Measurements from ENCODE around the gene GPC3.

The GPC3 gene

DNA sequence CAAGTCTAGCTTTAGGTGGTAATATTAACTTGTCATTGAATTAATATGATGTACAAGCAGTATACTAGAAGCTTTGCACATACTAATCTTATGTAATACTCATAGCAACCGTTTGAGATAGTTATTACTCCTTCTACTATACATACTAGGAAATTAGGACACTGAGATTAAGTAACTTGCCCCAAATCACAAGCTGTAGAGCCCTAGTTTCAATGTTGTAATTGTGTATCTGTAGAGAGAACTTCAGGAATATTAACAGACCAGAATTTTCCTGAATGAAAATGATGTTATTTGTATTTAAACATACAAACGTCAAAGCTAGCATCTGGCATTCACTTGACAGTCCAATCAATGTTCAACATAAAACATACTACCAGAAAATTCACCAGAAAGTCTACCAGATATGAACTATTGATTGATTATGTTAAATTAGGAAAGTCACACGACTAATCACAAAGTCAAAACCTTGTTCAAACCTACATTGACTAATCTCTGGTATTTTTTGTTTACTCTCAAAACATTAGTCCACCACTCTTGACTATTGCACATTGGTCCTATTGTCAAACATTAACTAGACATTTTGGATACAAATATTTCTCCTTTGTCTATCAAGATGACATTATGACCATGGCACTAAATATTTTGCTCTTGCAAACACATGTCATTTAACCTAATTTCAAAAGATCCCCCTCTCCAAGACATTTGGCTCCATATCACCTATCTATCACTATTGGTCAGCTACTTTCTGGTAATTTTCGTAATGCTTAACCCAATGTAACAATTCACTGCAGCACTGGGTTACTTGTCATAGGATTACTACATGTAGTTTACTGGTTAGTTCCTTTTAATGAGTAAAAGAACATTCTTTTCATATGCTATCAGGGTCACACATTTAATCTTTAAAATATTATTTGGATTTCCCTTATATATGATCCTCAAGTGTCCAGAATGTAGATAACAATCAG lies 100.7 kb downstream of the GPC3 start:
- no peak for DNase-seq (ENCODE audit: low spot score)

DNA sequence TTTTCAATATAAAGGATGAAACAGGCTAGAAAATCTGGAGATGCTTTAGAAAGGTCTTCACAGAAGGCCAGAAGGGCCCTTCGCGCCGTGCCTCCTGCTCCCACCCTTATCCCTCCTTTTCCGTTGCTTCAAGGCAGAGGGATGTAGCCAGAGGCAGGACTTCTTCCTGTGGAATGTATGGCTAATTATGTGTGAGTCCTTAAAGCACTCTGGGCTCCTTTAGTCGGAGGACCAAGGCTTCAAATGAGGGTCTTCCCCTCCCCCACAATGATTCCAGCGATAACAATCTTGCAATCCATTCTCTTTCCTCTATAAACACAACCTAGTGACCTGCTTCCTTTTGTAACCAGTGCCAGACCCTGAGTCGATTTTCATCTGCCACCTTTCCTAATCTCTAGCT lies 103.5 kb downstream of the GPC3 start:
- DNase-seq (ENCODE audit: low spot score) = no peak

DNA sequence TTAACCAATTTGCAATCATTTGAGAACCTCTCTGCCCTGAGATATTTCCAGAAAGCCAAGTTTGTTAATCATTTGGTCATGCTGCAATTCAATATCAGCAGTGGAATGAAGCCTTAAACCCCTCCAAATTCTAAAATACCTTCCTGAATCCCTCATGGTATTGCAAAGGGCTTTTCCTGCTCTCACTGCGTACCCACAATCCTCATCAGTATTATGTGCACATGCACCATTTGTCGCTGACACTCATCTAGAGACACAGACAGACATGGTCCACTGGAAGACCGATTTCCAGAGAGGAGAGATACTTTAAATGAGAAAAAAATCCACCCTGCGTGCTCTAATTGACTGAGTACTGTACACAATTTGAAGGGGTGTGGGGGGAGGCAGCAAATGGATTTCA lies 104.4 kb downstream of the GPC3 start:
- no peak for DNase-seq (ENCODE audit: low spot score)

DNA sequence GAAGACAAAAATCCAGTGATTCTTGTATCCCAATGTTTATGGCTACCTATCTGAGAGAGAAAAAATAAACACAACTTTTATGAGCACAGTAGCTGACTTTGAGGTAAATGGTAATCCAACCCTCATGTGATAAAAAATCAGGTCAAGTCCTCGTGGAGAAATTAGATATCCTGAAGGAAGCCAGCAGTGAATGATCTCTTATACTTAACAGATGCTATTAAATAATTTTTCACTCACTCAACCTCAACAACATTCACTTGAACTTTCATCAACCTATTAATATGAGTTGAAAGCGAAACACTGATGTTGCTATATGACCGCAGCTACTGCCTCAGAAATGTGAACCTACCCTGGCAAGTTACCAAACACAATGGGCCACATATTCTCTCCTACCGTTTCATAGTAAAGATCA lies 105.4 kb downstream of the GPC3 start:
- no peak for DNase-seq (ENCODE audit: low spot score)

DNA sequence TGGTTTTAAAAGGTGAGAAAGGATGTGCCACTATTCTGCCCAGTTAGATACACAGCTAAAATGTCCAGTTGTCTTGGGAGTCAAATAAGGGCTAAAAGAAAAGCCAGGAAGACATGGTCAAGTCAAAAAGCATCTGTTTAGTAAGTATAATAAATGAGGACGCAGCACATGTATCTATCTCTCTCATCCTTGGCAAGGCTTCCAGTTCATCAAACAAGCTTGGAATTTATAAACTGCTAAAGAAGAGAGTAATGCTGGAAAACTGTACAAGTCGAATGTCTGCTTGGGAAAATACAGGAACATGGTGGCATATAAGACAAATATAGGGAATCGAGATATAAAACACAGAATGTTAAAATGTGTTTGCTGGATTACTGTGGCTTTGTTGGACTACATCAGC lies 106.7 kb downstream of the GPC3 start:
- no peak for DNase-seq (ENCODE audit: low spot score)

DNA sequence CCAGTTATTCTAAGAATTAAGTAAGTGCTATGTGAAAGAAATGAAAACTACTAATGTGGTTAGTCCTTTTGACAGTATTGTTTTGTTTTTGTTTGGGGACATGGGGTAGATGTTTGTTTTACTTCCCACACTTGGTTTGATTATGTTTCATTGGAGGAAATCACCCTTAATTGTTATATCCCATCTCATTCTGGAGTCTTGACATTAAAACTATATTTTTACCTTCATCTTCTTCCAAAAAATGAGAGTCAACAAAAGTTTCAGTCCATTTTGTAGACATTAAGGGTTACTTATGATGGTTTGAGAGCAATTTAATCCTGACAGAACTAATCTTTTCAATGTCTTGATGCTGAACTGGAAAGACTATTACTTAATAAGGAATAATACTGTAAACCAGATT lies 108.7 kb downstream of the GPC3 start:
- no peak for DNase-seq (ENCODE audit: low spot score)

DNA sequence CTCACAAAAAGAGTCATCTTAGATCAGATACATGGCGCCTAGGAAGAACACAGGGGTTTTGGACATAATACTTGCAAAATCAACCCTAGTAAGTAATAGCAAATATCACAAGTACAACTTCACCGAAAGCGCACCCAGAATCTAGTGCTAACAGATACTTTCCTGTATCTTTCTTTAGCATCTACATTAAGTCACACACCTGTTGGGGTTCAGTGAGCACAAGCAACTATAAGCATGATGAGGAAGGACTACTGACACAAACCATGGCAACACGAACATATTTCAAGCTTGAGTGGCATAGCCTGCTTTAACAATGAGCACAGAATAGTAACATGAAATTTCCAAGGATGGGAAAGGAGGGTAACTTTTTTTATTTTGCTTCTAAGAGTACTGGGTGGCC lies 116.1 kb downstream of the GPC3 start:
- no peak for DNase-seq (ENCODE audit: low spot score)

DNA sequence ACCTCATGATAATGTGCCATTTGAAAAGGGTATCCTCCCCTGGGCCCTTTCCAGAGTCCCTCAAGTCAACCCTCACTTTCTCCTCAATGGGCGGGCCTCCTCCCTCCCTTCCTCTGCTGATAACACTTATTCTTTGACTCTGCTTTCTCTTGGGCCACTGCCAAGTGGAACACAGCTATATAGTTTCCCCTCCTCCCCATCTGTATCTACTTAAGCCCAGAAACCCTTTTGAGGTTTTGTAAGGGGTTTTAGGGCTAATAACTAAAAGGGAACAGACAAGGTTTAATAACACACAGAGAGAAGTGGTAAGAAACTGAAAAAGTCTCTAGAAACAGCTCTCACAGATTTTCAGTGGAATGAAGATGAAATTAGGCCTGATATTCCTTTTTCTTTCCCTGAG lies 116.7 kb downstream of the GPC3 start:
- no peak for DNase-seq (ENCODE audit: low spot score)

DNA sequence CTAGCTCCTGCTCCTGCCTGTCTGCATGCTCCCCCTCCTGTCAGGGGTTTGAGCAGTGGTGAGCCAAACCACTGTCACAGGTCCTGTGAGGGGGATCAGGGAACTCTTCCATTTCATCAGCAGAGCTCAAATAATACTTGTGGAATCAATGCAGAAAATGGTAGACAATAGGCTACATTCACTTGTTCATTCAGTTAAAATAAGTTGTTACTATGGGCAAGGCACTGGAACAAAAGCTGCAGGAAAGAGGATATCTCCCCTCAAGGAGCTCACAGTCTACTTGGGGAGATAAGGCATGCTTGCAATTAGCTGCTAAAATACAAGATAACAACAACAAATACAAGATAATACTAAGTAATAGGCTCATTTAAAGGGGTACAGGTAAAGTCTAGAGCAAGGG lies 117.1 kb downstream of the GPC3 start:
- no peak for DNase-seq (ENCODE audit: low spot score)

DNA sequence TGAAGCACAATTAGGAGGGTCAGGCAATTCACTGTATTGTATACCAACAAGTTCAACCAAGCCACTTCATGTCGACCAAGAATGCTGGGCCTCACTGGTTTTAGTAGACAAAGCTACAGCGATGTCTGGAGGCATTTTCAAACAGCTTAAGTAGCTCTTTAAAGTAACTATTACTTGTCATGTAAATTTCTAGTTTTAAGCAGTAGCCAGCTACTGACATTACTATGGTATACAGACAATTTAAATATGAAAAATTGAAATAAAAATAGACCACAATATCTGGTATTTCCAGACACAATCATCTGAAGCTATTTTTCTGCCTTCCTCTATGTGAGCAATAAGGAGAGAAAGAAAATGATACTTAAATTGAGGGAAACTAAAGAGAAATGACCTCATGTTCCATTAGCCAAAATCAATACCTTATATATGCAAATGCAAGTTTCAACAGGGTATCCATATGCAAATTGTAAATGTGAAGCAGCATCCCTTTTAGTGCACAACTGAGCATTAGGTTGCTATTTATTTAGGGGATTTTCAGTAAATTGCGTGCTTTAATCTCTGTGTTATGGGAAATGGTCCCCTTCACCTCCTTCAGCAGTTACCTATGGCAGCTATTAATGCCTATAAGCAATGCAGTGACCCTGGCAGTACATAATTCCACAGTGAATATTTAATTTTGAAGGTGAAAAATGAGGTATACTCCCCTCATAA lies 119.5 kb downstream of the GPC3 start:
- DNase-seq (ENCODE audit: low spot score) = no peak

DNA sequence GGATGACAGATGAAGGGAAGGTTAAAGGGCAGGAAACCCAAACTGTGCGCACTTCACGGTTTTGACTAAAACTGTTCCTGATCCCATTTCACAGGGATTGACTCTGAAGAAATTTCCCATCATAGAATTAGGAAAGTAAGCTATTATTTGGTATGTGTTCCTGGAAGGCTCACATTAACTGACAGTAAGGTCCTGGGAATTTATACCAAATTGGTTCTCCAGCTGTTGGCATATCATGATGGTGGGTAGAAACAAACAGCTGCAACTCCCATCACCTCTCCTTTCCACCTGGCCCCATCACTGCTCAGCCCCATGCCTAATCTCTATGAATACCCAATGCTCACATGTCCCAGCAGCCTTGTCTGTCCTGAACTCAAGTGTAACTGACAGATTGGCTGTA lies 121.2 kb downstream of the GPC3 start:
- no peak for DNase-seq (ENCODE audit: low spot score)

DNA sequence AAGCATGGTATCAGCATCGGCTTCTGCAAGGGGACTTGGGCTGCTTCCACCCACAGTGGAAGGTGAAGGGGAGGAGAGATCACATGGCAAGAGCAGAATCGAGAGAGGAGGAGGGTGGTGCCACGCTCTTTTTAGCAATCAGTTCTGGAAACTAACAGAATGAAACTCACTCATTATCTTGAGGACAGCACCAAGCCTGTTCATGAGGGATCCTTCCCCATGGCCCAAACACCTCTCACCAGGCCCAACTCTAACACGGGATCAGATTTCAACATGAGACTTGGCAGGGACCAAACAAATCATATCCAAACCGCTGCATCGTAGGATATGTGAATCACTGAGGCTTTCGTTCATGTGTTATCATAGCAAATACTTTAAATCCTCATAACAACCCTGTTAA lies 125.5 kb downstream of the GPC3 start:
- DNase-seq (ENCODE audit: low spot score) = no peak

DNA sequence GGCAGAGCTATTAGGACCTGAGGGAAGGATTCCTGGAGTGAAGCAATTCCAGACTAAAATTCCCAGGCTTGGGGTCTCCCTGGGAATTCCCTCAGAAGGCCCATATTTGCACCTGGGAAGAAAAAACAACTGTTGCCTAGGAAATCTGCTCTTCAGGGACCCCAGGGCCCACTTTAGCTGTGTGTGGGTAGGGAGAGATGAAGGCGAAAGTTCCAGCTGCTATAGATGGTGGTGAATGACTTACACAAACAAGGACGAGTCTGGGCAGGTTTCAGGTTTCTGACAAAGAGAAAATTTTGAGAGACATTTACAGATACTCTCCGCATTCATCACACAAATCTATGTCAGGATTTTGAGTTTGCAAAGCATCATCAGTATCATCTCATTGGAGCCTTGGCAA lies 126.1 kb downstream of the GPC3 start:
- DNase-seq (ENCODE audit: low spot score) = no peak

DNA sequence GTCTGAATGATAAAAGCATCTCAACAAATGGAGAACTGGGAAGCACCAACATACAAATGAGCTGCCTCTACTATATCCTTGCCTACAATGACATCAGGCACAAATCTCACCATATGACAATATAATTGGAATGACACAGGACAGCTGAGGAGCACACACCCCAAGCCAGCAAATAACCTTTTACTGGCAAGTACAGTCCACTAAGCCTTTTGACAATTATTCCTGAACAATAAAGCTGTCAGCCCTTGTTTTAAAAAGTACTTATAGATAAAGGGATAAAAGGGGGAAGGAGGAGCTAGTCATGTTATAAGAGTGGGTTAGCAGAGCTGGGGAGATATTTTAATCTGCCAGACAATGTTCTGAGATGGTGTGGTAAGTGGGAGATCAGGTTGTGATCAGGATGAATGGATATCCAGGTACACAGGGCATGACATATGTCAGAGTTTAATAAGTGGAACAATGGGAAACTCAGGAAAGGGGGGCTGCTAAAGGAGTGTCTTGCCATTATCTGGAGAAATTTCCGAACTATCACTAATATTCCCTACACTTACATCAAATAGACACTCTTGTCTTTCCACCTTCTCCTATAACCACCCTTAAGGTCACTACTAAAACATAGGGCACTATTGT lies 127.6 kb downstream of the GPC3 start:
- no peak for DNase-seq (ENCODE audit: low spot score)

DNA sequence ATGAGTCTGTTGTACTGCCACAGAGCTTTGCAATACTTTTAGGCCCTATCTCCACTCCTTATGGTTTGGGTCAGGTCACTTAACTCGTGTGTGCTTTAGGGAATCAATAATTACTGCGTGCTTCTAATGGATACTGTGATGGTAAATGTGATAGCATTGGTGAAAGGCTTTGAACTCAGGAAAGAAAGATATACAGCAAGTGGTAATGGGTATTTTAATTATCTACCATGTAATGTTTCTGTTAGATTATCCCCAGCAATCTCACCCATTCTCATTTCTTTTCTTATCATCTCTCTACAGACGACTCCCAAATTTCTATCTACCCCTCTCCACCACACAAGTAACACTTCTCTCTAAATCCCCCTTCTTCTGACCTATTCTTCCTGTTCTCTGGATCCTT lies 128.6 kb downstream of the GPC3 start:
- DNase-seq (ENCODE audit: low spot score) = no peak

DNA sequence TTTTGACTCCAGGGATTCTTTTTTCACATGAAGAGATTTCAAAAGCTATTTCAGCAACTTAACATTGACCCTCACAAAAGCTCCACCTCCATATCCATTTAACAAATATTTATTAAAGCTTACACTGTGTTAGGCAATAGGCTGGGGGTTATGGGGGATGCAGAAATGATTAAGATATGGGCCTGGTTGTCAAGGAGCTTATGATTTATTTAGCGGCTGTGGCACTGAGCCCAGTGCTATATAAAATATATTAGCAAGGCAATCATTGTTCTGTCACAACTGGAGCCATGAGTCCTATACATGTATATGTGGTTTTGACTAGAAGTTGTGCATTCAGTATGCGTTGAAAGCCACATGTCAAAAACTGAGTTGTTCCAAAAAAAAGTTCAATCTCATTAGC lies 131.1 kb downstream of the GPC3 start:
- no peak for DNase-seq (ENCODE audit: low spot score)

DNA sequence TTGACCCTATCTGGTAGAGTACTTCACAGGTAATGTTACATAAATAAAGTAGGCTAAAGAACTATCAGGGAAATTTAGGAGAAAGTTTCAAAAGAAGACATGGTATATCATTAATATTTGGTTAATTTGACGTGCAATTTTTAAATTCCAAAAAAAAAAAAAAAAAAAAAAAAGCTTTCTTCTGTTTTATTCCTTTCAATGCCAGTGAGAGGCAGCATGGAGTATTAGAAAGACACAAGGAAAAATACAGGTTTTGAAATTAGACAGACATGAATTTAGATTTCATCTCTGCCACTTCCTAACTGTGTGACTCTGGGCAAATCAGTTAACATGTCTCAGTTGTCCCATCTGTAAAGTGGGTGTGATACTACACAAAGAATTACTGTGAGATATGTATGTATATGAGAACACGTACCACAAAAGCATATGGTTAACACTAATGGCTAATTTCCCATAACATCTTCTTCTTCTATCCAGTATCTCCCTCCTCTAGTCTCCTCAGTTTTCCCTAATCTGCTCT lies 132.5 kb downstream of the GPC3 start:
- DNase-seq (ENCODE audit: low spot score) = no peak

DNA sequence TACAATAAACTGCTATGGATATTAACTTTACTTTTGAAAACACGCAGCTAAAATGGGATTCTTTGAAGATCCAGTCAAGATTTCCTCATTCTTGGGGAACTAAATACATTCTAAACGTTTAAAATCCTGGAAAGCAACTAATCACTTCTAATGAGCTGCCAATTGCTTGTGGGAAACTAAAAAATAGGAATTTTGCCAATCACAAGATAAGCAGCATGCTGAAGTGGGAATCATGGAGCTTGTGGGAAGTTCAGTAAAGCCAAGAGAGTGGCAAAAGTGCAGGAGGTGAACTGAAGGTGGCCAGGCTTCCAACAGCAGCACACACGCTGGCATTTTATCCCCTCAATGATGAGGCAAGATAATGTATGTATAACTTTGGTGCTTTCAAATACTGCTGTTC lies 133.0 kb downstream of the GPC3 start:
- no peak for DNase-seq (ENCODE audit: low spot score)

DNA sequence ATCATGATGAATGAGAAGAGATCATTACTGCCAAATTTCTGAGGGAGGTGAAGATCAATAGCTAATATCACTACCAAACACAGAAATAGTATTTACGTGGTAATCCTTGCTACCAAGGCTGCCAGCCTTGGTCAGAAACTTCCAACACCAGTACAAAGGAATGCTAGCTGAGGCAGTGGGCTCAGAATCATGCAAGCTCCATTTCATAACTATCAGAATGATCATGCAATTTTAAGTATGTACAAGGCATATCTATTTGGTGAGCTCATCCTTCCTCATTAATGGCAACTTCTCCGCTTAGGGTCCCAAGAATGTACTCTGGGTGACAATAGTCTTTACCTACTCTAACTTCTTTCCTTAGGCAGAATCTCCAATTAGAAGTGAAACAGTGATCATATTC lies 135.0 kb downstream of the GPC3 start:
- DNase-seq (ENCODE audit: low spot score) = no peak

DNA sequence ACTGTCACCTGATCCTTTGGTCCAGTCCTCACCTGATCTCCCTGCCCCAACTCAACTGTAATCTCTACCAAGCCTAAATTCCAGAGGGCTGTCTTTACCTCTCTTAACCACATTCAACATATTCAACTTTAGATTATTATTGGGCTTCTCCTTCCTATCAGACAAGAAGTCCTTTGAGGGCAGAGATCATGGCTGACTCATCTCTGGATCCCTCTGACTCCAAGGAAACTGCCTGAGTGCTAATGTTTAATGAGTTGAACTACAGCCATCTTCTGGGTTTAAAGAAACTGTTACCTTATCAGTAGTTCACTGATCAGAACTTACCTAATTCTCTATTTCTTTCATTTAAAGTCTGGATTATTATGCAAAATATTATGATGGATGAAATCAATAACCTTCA lies 135.7 kb downstream of the GPC3 start:
- peak; percentile 14 for DNase-seq (ENCODE audit: low spot score)

DNA sequence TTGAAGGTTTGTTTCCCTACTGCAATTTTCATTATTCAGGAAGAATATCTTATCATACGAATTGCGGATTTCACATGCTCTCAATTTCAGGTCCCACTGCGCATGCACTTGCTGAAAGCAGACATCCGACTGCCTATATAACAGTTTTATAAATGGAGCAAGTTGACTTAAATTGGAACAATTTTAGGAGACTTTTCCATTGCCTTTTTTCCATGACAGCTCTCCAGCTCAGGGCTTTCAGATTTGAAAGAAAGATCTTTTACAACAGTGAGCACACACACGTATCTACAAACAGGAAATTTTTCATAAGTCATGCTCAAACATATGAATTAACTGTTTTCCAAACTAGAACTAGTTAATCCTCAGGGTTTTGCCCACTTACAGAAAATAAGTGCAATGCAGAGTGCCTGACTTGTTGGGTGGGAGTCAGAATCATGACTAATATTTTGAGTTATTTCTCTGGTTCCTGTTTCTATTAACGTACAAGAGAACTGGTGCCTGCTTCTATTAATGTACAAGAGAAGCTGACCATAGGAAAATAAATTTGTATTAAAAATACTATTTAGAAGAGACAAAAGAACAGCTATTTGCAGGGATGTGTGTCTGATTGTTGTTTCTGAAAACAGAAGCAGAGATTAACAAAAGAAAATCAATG lies 137.9 kb downstream of the GPC3 start:
- DNase-seq (ENCODE audit: low spot score) = no peak

DNA sequence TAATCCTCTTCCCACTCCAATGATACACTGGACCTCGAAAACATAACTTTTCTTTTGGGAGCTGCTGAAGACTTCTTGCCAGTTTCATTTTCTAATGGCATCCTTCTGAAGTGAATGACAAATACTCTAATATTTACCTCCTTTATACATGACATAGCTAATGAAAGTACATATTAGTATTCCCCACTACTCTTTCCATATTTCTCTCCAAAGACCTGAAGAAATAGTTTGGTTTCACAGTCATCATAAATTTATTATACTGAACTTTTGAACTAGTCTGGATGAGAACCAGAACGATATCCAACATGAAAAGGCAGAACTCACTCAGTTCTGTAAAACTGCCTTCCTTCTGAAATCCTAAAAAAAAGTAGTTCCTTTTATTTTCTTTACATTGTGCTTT lies 139.1 kb downstream of the GPC3 start:
- no peak for DNase-seq (ENCODE audit: low spot score)

Measured in COLO829 (cell line).